GM12891 (cell line): ENCODE data around the gene GABARAPL2.
A peak's percentile ranks its signal among the peaks of the same experiment; 100 is the strongest.

ENCODE experiments used
- DNase-seq: peaks from one replicate; pipeline ENCODE4 v3.0.0; 2011; ENCODE audit warnings: low spot score; ENCODE audit not compliant: insufficient read length
- FAIRE-seq: peaks from 2 replicates; lab custom pipeline; 2011; peaks lifted over from hg19 to GRCh38; lab: Jason Lieb, UNC
- PAX5 ChIP-seq: IDR thresholded peaks from 2 replicates; pipeline ENCODE4 v1.6.1; 2011; ENCODE audit warnings: low read length, moderate library complexity, mild to moderate bottlenecking; ENCODE audit not compliant: insufficient read depth, severe bottlenecking
- POLR2A ChIP-seq: IDR thresholded peaks from 2 replicates; pipeline ENCODE4 v1.6.1; 2011; ENCODE audit warnings: low read depth, low read length, control low read depth
- POLR2AphosphoS5 ChIP-seq: IDR thresholded peaks from 2 replicates; pipeline ENCODE4 v1.6.1; 2011; ENCODE audit warnings: low read depth, low read length, control low read depth
- POU2F2 ChIP-seq: IDR thresholded peaks from 2 replicates; pipeline ENCODE4 v1.6.1; 2011; ENCODE audit warnings: low read depth, mild to moderate bottlenecking, control low read depth, low read length, moderate library complexity
- SPI1 ChIP-seq: IDR thresholded peaks from 2 replicates; pipeline ENCODE4 v1.6.1; 2011; ENCODE audit warnings: low read depth, low read length, control low read depth
- TAF1 ChIP-seq: IDR thresholded peaks from 2 replicates; pipeline ENCODE4 v1.6.1; 2011; ENCODE audit warnings: low read depth, low read length, control low read depth

Gene GABARAPL2

DNA sequence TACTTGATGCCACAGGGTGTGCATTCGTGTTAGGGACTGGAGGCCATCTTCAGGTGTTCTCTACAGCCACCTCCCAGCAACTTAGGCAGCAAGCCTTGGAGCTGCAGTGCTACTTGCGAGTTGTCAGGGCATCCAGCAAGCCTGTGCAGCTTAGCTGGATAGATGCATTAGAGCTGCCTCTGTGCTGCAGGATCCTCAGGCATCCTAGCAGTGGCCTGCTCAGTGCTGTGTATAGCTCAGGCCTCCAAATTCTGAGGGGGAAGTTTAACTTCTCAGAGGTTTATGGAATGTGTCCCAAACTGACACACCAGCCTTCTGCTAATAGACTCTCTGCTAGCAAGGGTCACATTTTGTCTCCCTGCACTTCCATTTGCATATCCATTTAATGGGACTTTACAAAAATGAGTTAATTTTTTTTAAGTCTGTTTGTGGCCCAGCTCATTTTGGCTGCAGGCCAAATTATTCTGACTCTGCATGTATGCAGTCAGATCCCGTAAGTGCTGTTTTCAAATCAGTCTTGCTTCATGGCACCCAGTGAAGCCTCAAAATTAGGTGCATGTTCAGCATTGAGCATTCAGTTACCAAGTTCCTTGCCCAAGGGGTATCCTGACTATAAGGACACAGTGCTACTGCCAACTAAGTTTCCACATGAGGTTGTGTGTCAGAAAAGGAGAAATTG lies 6.8 kb downstream of the GABARAPL2 start:
- TF ChIP-seq POLR2A (no peak), POU2F2 (no peak), PAX5 (no peak), SPI1 (no peak), TAF1 (no peak), POLR2AphosphoS5 (no peak)
- FAIRE-seq (no peak), DNase-seq (no peak)

- DNase-seq (no peak), FAIRE-seq (no peak)
- TF ChIP-seq PAX5 (no peak), POLR2AphosphoS5 (no peak), TAF1 (no peak), SPI1 (no peak), POLR2A (no peak), POU2F2 (no peak)
These were observed 7.8 kb downstream of the GABARAPL2 start for GRCh38 chr16:75573955-75574354.

DNA sequence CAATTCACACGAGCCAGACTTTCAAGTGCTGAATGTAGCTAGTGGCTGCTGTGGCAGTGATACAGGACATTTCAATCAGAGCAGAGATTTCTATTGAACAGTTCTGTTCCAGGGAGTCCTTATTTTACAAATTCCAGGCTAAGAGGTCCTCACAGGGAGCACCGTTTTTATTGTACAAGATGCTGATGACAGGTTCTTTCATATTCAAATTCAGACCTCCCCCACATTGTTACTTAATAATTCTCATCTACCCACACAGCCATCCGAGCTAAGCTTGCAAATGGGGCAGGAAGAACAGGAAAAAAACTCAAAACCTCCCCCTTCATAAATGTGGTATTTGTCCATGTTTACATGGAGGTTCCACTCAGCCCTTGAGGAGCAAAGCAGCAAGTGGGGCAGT lies 9.8 kb downstream of the GABARAPL2 start:
- FAIRE-seq: no peak
- TF ChIP-seq POLR2A: no peak
- TF ChIP-seq TAF1: no peak
- TF ChIP-seq SPI1: no peak
- TF ChIP-seq POLR2AphosphoS5: no peak
- no peak for TF ChIP-seq PAX5
- TF ChIP-seq POU2F2: no peak
- no peak for DNase-seq

DNA sequence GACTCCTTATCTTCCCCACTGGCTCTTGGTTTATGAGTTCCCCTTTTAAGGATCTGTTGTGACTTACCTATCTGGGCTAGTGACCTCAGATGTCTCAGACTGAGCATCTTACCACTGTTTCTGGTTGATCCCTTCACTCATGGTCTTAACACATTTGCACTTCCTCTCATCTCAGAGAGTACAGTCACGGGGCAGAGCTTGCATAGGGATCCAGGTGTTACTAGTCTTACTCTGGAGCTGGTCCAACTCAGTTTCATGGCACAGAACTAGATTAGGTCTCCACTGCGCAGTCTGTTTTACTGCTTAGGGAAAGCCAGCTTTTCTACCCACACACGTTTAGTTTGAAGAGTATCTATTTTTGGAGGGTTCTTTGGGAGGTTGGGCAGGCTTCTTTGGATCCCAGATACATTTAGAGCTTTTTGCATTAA lies 10.2 kb downstream of the GABARAPL2 start:
- TF ChIP-seq SPI1 (peak; percentile 86), POLR2AphosphoS5 (no peak), POLR2A (0 out of 2 replicates have a peak, but pooled peaks have one; percentile 16), POU2F2 (no peak), TAF1 (no peak), PAX5 (no peak)
- FAIRE-seq (peak; percentile 76), DNase-seq (no peak)

DNA sequence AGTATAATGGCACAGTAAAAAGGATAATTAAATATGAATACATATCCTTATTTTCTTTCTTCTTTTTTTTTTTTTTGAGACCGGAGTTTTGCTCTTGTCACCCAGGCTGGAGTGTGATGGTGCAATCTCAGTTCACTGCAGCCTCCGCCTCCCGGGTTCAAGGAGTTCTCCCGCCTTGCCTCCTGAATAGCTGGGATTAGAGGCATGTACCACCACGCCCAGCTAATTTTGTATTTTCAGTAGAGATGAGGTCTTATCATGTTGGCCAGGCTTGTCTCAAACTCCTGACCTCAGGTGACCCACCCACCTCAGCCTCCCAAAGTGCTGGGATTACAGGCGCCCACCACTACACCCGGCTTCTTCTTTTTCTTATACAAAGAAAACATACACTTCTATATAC lies 12.0 kb downstream of the GABARAPL2 start:
- DNase-seq (no peak), FAIRE-seq (no peak)
- TF ChIP-seq TAF1 (no peak), POLR2AphosphoS5 (no peak), SPI1 (no peak), PAX5 (no peak), POU2F2 (no peak), POLR2A (no peak)

GRCh38 chr16:75578725-75579124 lies 12.5 kb downstream of the GABARAPL2 start:
- TF ChIP-seq POU2F2 (no peak), POLR2A (no peak), TAF1 (no peak), PAX5 (no peak), SPI1 (no peak), POLR2AphosphoS5 (no peak)
- DNase-seq: no peak
- no peak for FAIRE-seq

DNA sequence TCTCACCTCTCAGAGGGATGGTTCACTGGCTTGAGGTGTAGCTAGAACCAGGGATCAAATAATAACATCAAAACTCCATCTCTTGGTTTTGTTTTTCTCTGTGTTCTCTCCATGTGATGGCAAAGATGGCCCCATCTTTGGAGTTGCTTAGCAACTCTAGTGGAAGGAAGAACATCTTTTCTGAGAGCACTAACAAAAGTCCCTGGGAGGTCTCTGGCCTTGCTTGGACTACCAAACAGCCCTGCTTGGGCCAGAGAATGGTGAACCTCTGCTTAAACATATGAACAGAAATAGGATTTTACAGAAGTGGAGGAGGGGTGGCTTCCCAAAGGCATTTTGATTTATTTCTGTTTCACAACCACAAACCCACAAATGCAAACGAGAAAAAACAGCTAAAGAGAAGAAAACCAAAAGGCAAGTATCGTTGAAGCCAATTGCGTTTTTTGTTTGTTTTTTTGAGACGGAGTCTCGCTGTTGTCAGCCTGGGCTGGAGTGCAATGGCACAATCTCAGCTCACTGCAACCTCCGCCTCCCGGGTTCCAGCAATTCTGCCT lies 13.2 kb downstream of the GABARAPL2 start:
- FAIRE-seq: no peak
- TF ChIP-seq POLR2AphosphoS5 (no peak), POU2F2 (no peak), PAX5 (no peak), POLR2A (no peak), TAF1 (no peak)
- DNase-seq: no peak

- DNase-seq (no peak), FAIRE-seq (peak; percentile 13)
- no peak for TF ChIP-seq PAX5
- peak; percentile 81 for TF ChIP-seq SPI1
- no peak for TF ChIP-seq POLR2A
These were observed 17.9 kb downstream of the GABARAPL2 start for GRCh38 chr16:75584108-75584507.

- TF ChIP-seq POLR2AphosphoS5 (no peak), POLR2A (no peak), SPI1 (no peak), TAF1 (no peak)
- no peak for FAIRE-seq
- no peak for DNase-seq
These were observed 22.5 kb downstream of the GABARAPL2 start for GRCh38 chr16:75588716-75589115.

DNA sequence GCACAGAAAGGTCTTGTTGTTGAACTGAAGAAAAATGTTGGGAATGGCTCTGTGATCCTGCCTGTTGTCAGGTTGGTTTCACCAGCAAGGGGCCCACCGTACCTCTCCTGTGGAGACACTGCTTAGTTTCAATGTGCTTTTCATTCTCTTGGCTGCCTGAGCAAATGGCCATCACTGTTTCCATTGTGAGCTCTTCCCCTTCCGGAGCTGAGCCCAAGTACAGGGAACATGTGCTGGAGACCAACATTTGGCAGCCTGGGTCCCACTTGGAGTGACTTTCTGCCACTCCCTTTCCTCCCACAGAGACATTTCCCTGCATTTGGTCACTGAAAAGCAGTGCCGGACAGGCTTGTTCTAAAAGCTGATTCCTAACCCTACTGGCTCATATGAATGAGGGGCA lies 23.1 kb downstream of the GABARAPL2 start:
- no peak for FAIRE-seq
- TF ChIP-seq POLR2AphosphoS5 (no peak), PAX5 (no peak), SPI1 (no peak), TAF1 (no peak), POLR2A (no peak), POU2F2 (no peak)
- DNase-seq: no peak
